Measurements from ENCODE around the gene TP53INP2. TPM values are rescaled to one million over a fixed set of nuclear protein-coding genes. Genes with fewer than 3 reads are reported as not detected.

The TP53INP2 gene
- total RNA-seq, 6 donors from 2014 or later = 11.2 to 26.1 (median 16.5) TPM

- TF ChIP-seq CTCF (IDR thresholded peaks at IDR 0.05) (no peak), POLR2AphosphoS5 (IDR thresholded peaks at IDR 0.05) (no peak), POLR2A (IDR thresholded peaks at IDR 0.05) (no peak), EP300 (IDR thresholded peaks at IDR 0.05) (no peak)
- ATAC-seq (ENCODE audit: low FRiP score in 2 of 2) = no peak
- DNase-seq = no peak
- Histone ChIP-seq H3K4me3 (no peak overlapping the region), H3K4me1 (no peaks in the 10 kb centered on the region), H3K27me3 (no peaks in the 10 kb centered on the region), H3K27ac (no peak overlapping the region), H3K9me3 (no peaks in the 10 kb centered on the region), H3K36me3 (peaks cover 16 to 86% (median 57%) of the 10 kb centered on the region in 4 donors)
- 96 to 97% methylated on average over 3 of the region's 3 CpGs for WGBS, 2 donors
Observed at GRCh38 chr20:34744340-34744739, 40.2 kb downstream of the TP53INP2 start.

- Histone ChIP-seq H3K9me3 (no peaks in the 10 kb centered on the region), H3K4me1 (no peaks in the 10 kb centered on the region), H3K27me3 (no peaks in the 10 kb centered on the region), H3K36me3 (peaks cover 21 to 86% (median 62%) of the 10 kb centered on the region in 4 donors), H3K27ac (no peak overlapping the region), H3K4me3 (no peak overlapping the region)
- WGBS, 2 donors = 81 to 92% methylated on average over 1 of the region's 1 CpG
- DNase-seq (no peak), ATAC-seq (ENCODE audit: low FRiP score in 2 of 2) (no peak)
- TF ChIP-seq CTCF (IDR thresholded peaks at IDR 0.05) (no peak), POLR2A (IDR thresholded peaks at IDR 0.05) (no peak), EP300 (IDR thresholded peaks at IDR 0.05) (no peak), POLR2AphosphoS5 (IDR thresholded peaks at IDR 0.05) (no peak)
Observed at GRCh38 chr20:34744847-34745246, 40.7 kb downstream of the TP53INP2 start.

GRCh38 chr20:34746674-34747073, 42.5 kb downstream of the TP53INP2 start:
- no peaks in the 10 kb centered on the region for H3K9me3 ChIP-seq
- no peak overlapping the region for H3K27ac ChIP-seq
- no peaks in the 10 kb centered on the region for H3K4me1 ChIP-seq
- no peaks in the 10 kb centered on the region for H3K27me3 ChIP-seq
- H3K4me3 ChIP-seq = no peak overlapping the region
- TF ChIP-seq EP300 (IDR thresholded peaks at IDR 0.05) (no peak), CTCF (IDR thresholded peaks at IDR 0.05) (no peak), POLR2AphosphoS5 (IDR thresholded peaks at IDR 0.05) (no peak), POLR2A (IDR thresholded peaks at IDR 0.05) (no peak)
- H3K36me3 ChIP-seq = peaks cover 23 to 85% (median 62%) of the 10 kb centered on the region in 4 donors
- DNase-seq (no peak), ATAC-seq (ENCODE audit: low FRiP score in 2 of 2) (no peak)
- 86 to 88% methylated on average over 3 of the region's 3 CpGs for WGBS, 2 donors

- DNase-seq (no peak), ATAC-seq (ENCODE audit: low FRiP score in 2 of 2) (no peak)
- Histone ChIP-seq H3K36me3 (peaks cover 20 to 85% (median 58%) of the 10 kb centered on the region in 4 donors), H3K27me3 (no peaks in the 10 kb centered on the region), H3K4me1 (no peaks in the 10 kb centered on the region), H3K27ac (no peak overlapping the region), H3K9me3 (no peaks in the 10 kb centered on the region), H3K4me3 (no peak overlapping the region)
- 82 to 87% methylated on average over 2 of the region's 2 CpGs for WGBS, 2 donors
- TF ChIP-seq POLR2AphosphoS5 (IDR thresholded peaks at IDR 0.05) = no peak
- TF ChIP-seq POLR2A (IDR thresholded peaks at IDR 0.05) = no peak
- TF ChIP-seq CTCF (IDR thresholded peaks at IDR 0.05) = no peak
- no peak for TF ChIP-seq EP300 (IDR thresholded peaks at IDR 0.05)
Observed at GRCh38 chr20:34747479-34747878, 43.3 kb downstream of the TP53INP2 start.

GRCh38 chr20:34748709-34749108, 44.6 kb downstream of the TP53INP2 start:
- WGBS, 2 donors = 96 to 100% methylated on average over 2 of the region's 2 CpGs
- TF ChIP-seq POLR2AphosphoS5 (IDR thresholded peaks at IDR 0.05) = no peak
- TF ChIP-seq POLR2A (IDR thresholded peaks at IDR 0.05) = no peak
- no peak for TF ChIP-seq EP300 (IDR thresholded peaks at IDR 0.05)
- no peak for TF ChIP-seq CTCF (IDR thresholded peaks at IDR 0.05)
- Histone ChIP-seq H3K27me3 (no peaks in the 10 kb centered on the region), H3K27ac (no peak overlapping the region), H3K4me3 (no peak overlapping the region), H3K9me3 (no peaks in the 10 kb centered on the region), H3K36me3 (peaks cover 11 to 85% (median 54%) of the 10 kb centered on the region in 4 donors), H3K4me1 (no peaks in the 10 kb centered on the region)
- ATAC-seq (ENCODE audit: low FRiP score in 2 of 2) (no peak), DNase-seq (no peak)

Measured in upper lobe of left lung (tissue), 6 donors.